AG10803 (cell line): Measurements from ENCODE around the gene C6orf62.
"Not testable (repeated sequence)": the region's sequence is repeated elsewhere in the genome, so short reads cannot be mapped to it uniquely, and the experiment has no call there.

Experiments
- DNase-seq: peaks from one replicate; pipeline ENCODE4 v3.0.0; 2010; ENCODE audit warnings: low read depth
- H3K4me3 ChIP-seq: 2 replicates; pipeline ENCODE4 v1.5.1; 2011; ENCODE audit warnings: mild to moderate bottlenecking, low read length, control low read depth
- CTCF ChIP-seq: conservative IDR thresholded peaks from 2 replicates; pipeline ENCODE4 v1.5.1; 2011; ENCODE audit warnings: mild to moderate bottlenecking, low read length, control low read depth, inconsistent platforms

C6orf62 gene

GRCh38 chr6:24719125-24719971, at the start of gene C6orf62:
Gene C6orf62 (minus strand): TSS chr6:24719154. CDS start chr6:24718668, 486 bp downstream.
- peak within 1 kb of the TSS; percentile 77 for H3K4me3 ChIP-seq
- DNase-seq: peak; percentile 31

GRCh38 chr6:24768361-24768760, 49.4 kb upstream of the C6orf62 start:
- no peak overlapping the region for H3K4me3 ChIP-seq
- DNase-seq: peak; percentile 87
- no peak for TF ChIP-seq CTCF

More at GRCh38 chr6:24719125-24719971, at the start of gene C6orf62:
- no peak for TF ChIP-seq CTCF

- DNase-seq: peak; percentile 54
- H3K4me3 ChIP-seq: no peak overlapping the region
- peak; percentile 60 for TF ChIP-seq CTCF
Observed at GRCh38 chr6:24766680-24767462, 47.9 kb upstream of the C6orf62 start.

GRCh38 chr6:24765968-24766367, 47.0 kb upstream of the C6orf62 start:
- not testable (repeated sequence) for DNase-seq, H3K4me3 ChIP-seq

GRCh38 chr6:24764833-24765828, 46.2 kb upstream of the C6orf62 start:
- not testable (repeated sequence) for DNase-seq, H3K4me3 ChIP-seq

- no peak overlapping the region for H3K4me3 ChIP-seq
- no peak for DNase-seq
- TF ChIP-seq CTCF: no peak
Observed at GRCh38 chr6:24763578-24763977, 44.6 kb upstream of the C6orf62 start.

- no peak for DNase-seq
- TF ChIP-seq CTCF: no peak
- no peak overlapping the region for H3K4me3 ChIP-seq
Observed at GRCh38 chr6:24761851-24762250, 42.9 kb upstream of the C6orf62 start.
